ENCODE measurements around the gene GAL3ST1. TPM values are rescaled to one million over a fixed set of nuclear protein-coding genes. Genes with fewer than 3 reads are reported as not detected.

Gene GAL3ST1
- total RNA-seq, 1 donor from 2014 or later: 4.3 TPM

DNA sequence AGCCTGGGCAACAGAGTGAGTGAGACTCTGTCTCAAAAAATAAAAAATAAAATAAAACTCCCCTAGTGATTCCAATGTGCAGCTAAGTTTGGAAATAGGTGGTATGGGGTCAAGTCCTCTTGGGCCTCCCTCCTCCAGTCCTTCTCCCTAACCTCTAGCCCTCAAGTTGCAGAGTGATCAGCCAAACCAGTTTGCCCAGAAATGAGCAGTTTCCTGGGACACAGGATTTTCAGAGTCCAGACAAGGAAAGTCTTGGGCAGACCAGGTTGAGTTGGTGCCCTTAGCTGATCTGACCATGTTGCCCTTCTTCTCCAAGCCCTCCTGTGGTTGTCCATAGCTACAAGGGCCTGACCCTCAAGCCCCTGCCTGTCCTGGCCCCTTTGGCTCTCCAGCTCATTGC is 40.4 kb upstream of the GAL3ST1 start:
- H3K4me1 ChIP-seq: no peaks in the 10 kb centered on the region
- TF ChIP-seq, protein P1, sequence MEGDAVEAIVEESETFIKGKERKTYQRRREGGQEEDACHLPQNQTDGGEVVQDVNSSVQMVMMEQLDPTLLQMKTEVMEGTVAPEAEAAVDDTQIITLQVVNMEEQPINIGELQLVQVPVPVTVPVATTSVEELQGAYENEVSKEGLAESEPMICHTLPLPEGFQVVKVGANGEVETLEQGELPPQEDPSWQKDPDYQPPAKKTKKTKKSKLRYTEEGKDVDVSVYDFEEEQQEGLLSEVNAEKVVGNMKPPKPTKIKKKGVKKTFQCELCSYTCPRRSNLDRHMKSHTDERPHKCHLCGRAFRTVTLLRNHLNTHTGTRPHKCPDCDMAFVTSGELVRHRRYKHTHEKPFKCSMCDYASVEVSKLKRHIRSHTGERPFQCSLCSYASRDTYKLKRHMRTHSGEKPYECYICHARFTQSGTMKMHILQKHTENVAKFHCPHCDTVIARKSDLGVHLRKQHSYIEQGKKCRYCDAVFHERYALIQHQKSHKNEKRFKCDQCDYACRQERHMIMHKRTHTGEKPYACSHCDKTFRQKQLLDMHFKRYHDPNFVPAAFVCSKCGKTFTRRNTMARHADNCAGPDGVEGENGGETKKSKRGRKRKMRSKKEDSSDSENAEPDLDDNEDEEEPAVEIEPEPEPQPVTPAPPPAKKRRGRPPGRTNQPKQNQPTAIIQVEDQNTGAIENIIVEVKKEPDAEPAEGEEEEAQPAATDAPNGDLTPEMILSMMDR (IDR thresholded peaks at IDR 0.05): no peak
- TF ChIP-seq EZH2 (IDR thresholded peaks at IDR 0.05) (no peak), EZH2phosphoT487 (IDR thresholded peaks at IDR 0.05) (no peak)
- H4K20me1 ChIP-seq (ENCODE audit: low read depth): no peaks in the 10 kb centered on the region
- no peak overlapping the region for H3K4me3 ChIP-seq
- peaks cover 4% of the 10 kb centered on the region for H3K36me3 ChIP-seq
- Mint-ChIP-seq H3K36me3 (peaks cover 26% of the 10 kb centered on the region), H3K27me3 (ENCODE audit: insufficient read depth, low read depth) (peaks cover 5% of the 10 kb centered on the region), H3K9me3 (no peaks in the 10 kb centered on the region), H3K27ac (no peak overlapping the region), H3K4me1 (peaks cover 3% of the 10 kb centered on the region), H3K4me3 (no peak overlapping the region)
- no peaks in the 10 kb centered on the region for H3K27me3 ChIP-seq
- H3K9ac ChIP-seq: no peak overlapping the region
- no peak overlapping the region for H3K27ac ChIP-seq
- no peaks in the 10 kb centered on the region for H3K9me3 ChIP-seq (ENCODE audit: low read depth)
- no peak for DNase-seq (ENCODE audit: low spot score)
- no peaks in the 10 kb centered on the region for H3F3A ChIP-seq (ENCODE audit: low read depth)
- H3K79me2 ChIP-seq (ENCODE audit: low read depth): peaks cover under 1% of the 10 kb centered on the region
- H3K4me2 ChIP-seq: no peak overlapping the region
- H2AFZ ChIP-seq (replicated peaks): no peak overlapping the region

DNA sequence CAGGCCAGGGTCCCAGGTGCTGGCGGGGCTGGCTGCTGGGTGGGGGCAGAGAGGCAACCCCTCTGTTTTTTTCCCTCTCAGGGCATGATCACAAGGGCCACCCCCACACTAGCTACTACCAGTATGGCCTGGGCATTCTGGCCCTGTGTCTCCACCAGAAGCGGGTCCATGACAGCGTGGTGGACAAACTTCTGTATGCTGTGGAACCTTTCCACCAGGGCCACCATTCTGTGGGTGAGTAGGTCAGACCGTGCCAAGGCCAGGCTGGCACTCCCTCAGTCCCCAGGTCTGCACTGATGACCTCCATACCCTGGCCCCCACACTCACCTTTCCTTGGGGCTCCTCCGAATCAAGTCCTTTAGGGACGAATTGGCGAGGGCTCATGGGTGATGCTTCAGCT is 39.8 kb upstream of the GAL3ST1 start:
- H3K36me3 ChIP-seq: peaks cover under 1% of the 10 kb centered on the region
- no peaks in the 10 kb centered on the region for H3K27me3 ChIP-seq
- no peak overlapping the region for H3K27ac Mint-ChIP-seq
- peaks cover 6% of the 10 kb centered on the region for H3K79me2 ChIP-seq (ENCODE audit: low read depth)
- peaks cover 8% of the 10 kb centered on the region for H3K4me1 Mint-ChIP-seq
- H3F3A ChIP-seq (ENCODE audit: low read depth): no peaks in the 10 kb centered on the region
- DNase-seq (ENCODE audit: low spot score): no peak
- peaks cover 5% of the 10 kb centered on the region for H3K27me3 Mint-ChIP-seq (ENCODE audit: insufficient read depth, low read depth)
- H3K9ac ChIP-seq: no peak overlapping the region
- H3K9me3 ChIP-seq (ENCODE audit: low read depth): no peaks in the 10 kb centered on the region
- H3K4me1 ChIP-seq: peaks cover 2% of the 10 kb centered on the region
- H3K36me3 Mint-ChIP-seq: peaks cover 26% of the 10 kb centered on the region
- no peak overlapping the region for H2AFZ ChIP-seq (replicated peaks)
- H3K4me3 Mint-ChIP-seq: no peak overlapping the region
- no peaks in the 10 kb centered on the region for H3K9me3 Mint-ChIP-seq
- no peak overlapping the region for H3K4me2 ChIP-seq
- H3K27ac ChIP-seq: no peak overlapping the region
- H4K20me1 ChIP-seq (ENCODE audit: low read depth): no peaks in the 10 kb centered on the region
- TF ChIP-seq EZH2phosphoT487 (IDR thresholded peaks at IDR 0.05) (no peak), EZH2 (IDR thresholded peaks at IDR 0.05) (no peak)
- TF ChIP-seq, protein P1 (IDR thresholded peaks at IDR 0.05): no peak
- H3K4me3 ChIP-seq: no peak overlapping the region

DNA sequence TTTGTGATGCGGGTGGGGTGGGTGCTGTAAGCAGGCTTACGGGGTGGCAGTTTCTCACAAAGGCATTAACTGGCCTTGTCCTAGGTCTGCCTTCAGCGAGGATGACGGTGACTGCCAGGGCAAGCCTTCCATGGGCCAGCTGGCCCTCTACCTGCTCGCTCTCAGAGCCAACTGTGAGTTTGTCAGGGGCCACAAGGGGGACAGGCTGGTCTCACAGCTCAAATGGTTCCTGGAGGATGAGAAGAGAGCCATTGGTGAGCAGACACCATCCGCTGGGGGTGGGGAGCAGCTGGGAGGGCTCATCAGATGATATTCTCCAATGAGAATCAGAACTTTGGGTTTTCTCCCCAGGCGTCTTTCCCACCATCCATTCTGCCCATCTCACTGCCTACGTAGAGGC is 38.3 kb upstream of the GAL3ST1 start:
- peaks cover 26% of the 10 kb centered on the region for H3K36me3 Mint-ChIP-seq
- no peaks in the 10 kb centered on the region for H3K9me3 Mint-ChIP-seq
- Histone ChIP-seq H2AFZ (replicated peaks) (no peak overlapping the region), H3K4me2 (no peak overlapping the region), H3K79me2 (ENCODE audit: low read depth) (peaks cover 20% of the 10 kb centered on the region), H3K4me1 (peaks cover 17% of the 10 kb centered on the region), H3K9me3 (ENCODE audit: low read depth) (no peaks in the 10 kb centered on the region), H3K9ac (no peak overlapping the region), H3K27me3 (no peaks in the 10 kb centered on the region), H4K20me1 (ENCODE audit: low read depth) (no peaks in the 10 kb centered on the region), H3K4me3 (no peak overlapping the region), H3F3A (ENCODE audit: low read depth) (peaks cover 2% of the 10 kb centered on the region), H3K36me3 (no peaks in the 10 kb centered on the region), H3K27ac (no peak overlapping the region)
- TF ChIP-seq, protein P1 (IDR thresholded peaks at IDR 0.05): no peak
- no peak for TF ChIP-seq EZH2 (IDR thresholded peaks at IDR 0.05)
- no peak for TF ChIP-seq EZH2phosphoT487 (IDR thresholded peaks at IDR 0.05)
- H3K4me1 Mint-ChIP-seq: peaks cover 23% of the 10 kb centered on the region
- no peak overlapping the region for H3K27ac Mint-ChIP-seq
- DNase-seq (ENCODE audit: low spot score): no peak
- peaks cover 8% of the 10 kb centered on the region for H3K27me3 Mint-ChIP-seq (ENCODE audit: insufficient read depth, low read depth)
- no peak overlapping the region for H3K4me3 Mint-ChIP-seq

All from neural progenitor cell (in vitro differentiated cells).